Endothelial cell of umbilical vein (primary cell): Measurements from ENCODE around the gene COMMD10. TPM values are rescaled to one million over a fixed set of nuclear protein-coding genes. Genes with fewer than 3 reads are reported as not detected.

Experiments used
- BruUV-seq: library from RNA; stranded (reverse); fragments of 400-500 nt; replicated peaks from 2 replicates; lab custom pipeline; 2021; lab: Mats Ljungman, UMichigan
- CTCF ChIA-PET: fragments of 300-600, 350-600 bp; sonication (Branson Sonifier 250); formaldehyde crosslinking; loops from one replicate; lab custom pipeline; 2021; ENCODE audit warnings: antibody characterized with exemption, inconsistent platforms; lab: Charles Lee
- POLR2A ChIA-PET: fragments of 300-600, 350-600 bp; sonication (Branson Sonifier 250); formaldehyde crosslinking; loops from one replicate; lab custom pipeline; 2021; ENCODE audit warnings: antibody characterized with exemption, inconsistent platforms; lab: Charles Lee
- DNase-seq: peaks from one replicate; pipeline ENCODE4 v3.0.0-alpha.2; 2011; ENCODE audit warnings: low read depth, low spot score
- FAIRE-seq: peaks from 2 replicates; lab custom pipeline; 2011; peaks lifted over from hg19 to GRCh38; lab: Jason Lieb, UNC
- H2AFZ ChIP-seq: 2 replicates; pipeline ENCODE4 v1.6.0; 2012; ENCODE audit warnings: low read depth, low read length, control low read depth, inconsistent platforms
- H3K27ac ChIP-seq: 2 replicates; pipeline ENCODE4 v1.5.1; 2011; ENCODE audit warnings: low read depth, mild to moderate bottlenecking, control low read depth, low read length, moderate library complexity; ENCODE audit not compliant: insufficient read depth
- H3K27me3 ChIP-seq, 2 experiments: 2 replicates each; pipeline versions ENCODE4 v1.6.0 to v1.6.1; 2011; ENCODE audit warnings: low read length in 2 of 2, mixed read lengths in 1 of 2; ENCODE audit not compliant: control insufficient read depth in 2 of 2, insufficient read depth in 2 of 2
- H3K36me3 ChIP-seq, 2 experiments: 2 replicates in 1 of 2; 3 replicates in 1 of 2; pipeline ENCODE4 v1.5.1; 2011; ENCODE audit warnings: low read length in 2 of 2, mild to moderate bottlenecking in 1 of 2, moderate library complexity in 1 of 2; ENCODE audit not compliant: control insufficient read depth in 2 of 2, insufficient read depth in 2 of 2; ENCODE audit errors: extremely low read depth in 1 of 2
- H3K4me1 ChIP-seq: 3 replicates; pipeline ENCODE4 v1.5.1; 2011; ENCODE audit warnings: mild to moderate bottlenecking, low read length; ENCODE audit not compliant: control insufficient read depth, insufficient read depth; ENCODE audit errors: extremely low read depth
- H3K4me2 ChIP-seq: 2 replicates; pipeline ENCODE4 v1.6.1; 2011; ENCODE audit warnings: low read length, control low read depth, mixed read lengths; ENCODE audit not compliant: insufficient read depth
- H3K4me3 ChIP-seq, 3 experiments: fragments of 200-600 bp in 1 of 3; sonication (generic), shearing (Covaris generic) in 1 of 3; replicated peaks in 1 of 3; 2 replicates each; pipeline ENCODE4 v1.5.1; 2011 to 2016; ENCODE audit warnings: control low read depth in 3 of 3, low read length in 3 of 3, mild to moderate bottlenecking in 2 of 3, inconsistent platforms in 1 of 3, low read depth in 1 of 3, moderate library complexity in 1 of 3; ENCODE audit not compliant: insufficient read depth in 1 of 3
- H3K79me2 ChIP-seq: 2 replicates; pipeline ENCODE4 v1.6.0; 2012; ENCODE audit warnings: low read length, inconsistent platforms; ENCODE audit not compliant: control insufficient read depth, insufficient read depth
- H3K9ac ChIP-seq: replicated peaks from 2 replicates; pipeline ENCODE3; 2011; ENCODE audit warnings: low read length, control low read depth; ENCODE audit not compliant: insufficient read depth; ENCODE audit errors: extremely low read depth
- H3K9me1 ChIP-seq: replicated peaks from 3 replicates; pipeline ENCODE4 v1.6.0; 2011; ENCODE audit warnings: mild to moderate bottlenecking, low read length; ENCODE audit not compliant: control insufficient read depth, insufficient read depth; ENCODE audit errors: extremely low read depth
- H3K9me3 ChIP-seq: replicated peaks from 2 replicates; pipeline ENCODE4 v1.5.1; 2012; ENCODE audit warnings: low read length, inconsistent platforms; ENCODE audit not compliant: control insufficient read depth, insufficient read depth
- H4K20me1 ChIP-seq: replicated peaks from 2 replicates; pipeline ENCODE3; 2011; ENCODE audit warnings: mild to moderate bottlenecking, low read length; ENCODE audit not compliant: control insufficient read depth, insufficient read depth; ENCODE audit errors: extremely low read depth
- EZH2 ChIP-seq: IDR thresholded peaks from 2 replicates; pipeline ENCODE4 v1.6.1; 2012; ENCODE audit warnings: borderline replicate concordance, low read depth, mild to moderate bottlenecking, moderate library complexity, low read length, inconsistent platforms; ENCODE audit not compliant: severe bottlenecking
- FOS ChIP-seq: IDR thresholded peaks from 2 replicates; pipeline ENCODE4 v1.6.1; 2011; ENCODE audit warnings: mild to moderate bottlenecking, low read length, moderate library complexity, borderline replicate concordance; ENCODE audit not compliant: insufficient read depth
- GATA2 ChIP-seq: IDR thresholded peaks from 2 replicates; pipeline ENCODE4 v1.7.0; 2011; ENCODE audit warnings: low read depth, mild to moderate bottlenecking, moderate library complexity, mixed read lengths, low read length; ENCODE audit not compliant: insufficient read length, insufficient read depth
- JUN ChIP-seq: IDR thresholded peaks from 2 replicates; pipeline ENCODE4 v1.6.1; 2011; ENCODE audit warnings: borderline replicate concordance, low read depth; ENCODE audit not compliant: insufficient read length, insufficient read depth
- POLR2A ChIP-seq: IDR thresholded peaks from 2 replicates; pipeline ENCODE4 v1.6.1; 2012; ENCODE audit warnings: low read depth, mild to moderate bottlenecking, control low read depth, low read length
- dilution Hi-C: fragments of 300-500 bp; cut with MboI; formaldehyde crosslinking; loops from one replicate; pipeline ENCODE4 v1.15.0; 2019; ENCODE audit warnings: low sequenced_read_pairs; ENCODE audit not compliant: extremely low pct_ligation_motif_present
- intact Hi-C: fragments of 100-400 bp; cut with micrococcal nuclease; formaldehyde crosslinking; loops from one replicate; pipeline ENCODE4 v1.10.0; 2022
- polyA plus RNA-seq, 4 experiments: library from polyadenylated mRNA; depleted of rRNA in 3 of 4; stranded (reverse) in 3 of 4; unstranded in 1 of 4; fragments of >200 nt; gene quantifications; 2 replicates each; pipeline versions ENCODE4 v1.2.1 to v1.2.3, GENCODE V29; 2011 to 2012; ENCODE audit warnings: missing spikeins in 1 of 4
- total RNA-seq: library from RNA; stranded (reverse); gene quantifications from 2 replicates; pipeline ENCODE4 v1.2.3, GENCODE V29; 2021
- TF ChIP-seq, protein P1 (sequence below): IDR thresholded peaks from 2 replicates; pipeline ENCODE4 v1.6.1; 2011; ENCODE audit not compliant: insufficient read depth, insufficient read length
- TF ChIP-seq, protein P2 (sequence below), 2 donors: IDR thresholded peaks; 1 replicate in 1 of 2; 2 replicates in 1 of 2; pipeline ENCODE4 v1.5.1; 2011; ENCODE audit warnings: low read length in 2 of 2, mild to moderate bottlenecking in 2 of 2, moderate library complexity in 2 of 2, control low read depth in 1 of 2, inconsistent platforms in 1 of 2, low read depth in 1 of 2; ENCODE audit not compliant: insufficient read depth in 1 of 2; ENCODE audit errors: extremely low read depth in 1 of 2

COMMD10 gene
- total and polyA plus RNA-seq, 2 donors (not counting 3 experiments of a cell fraction or from before 2014, with no cell fraction given), result 12.5 to 27.0 TPM

DNA sequence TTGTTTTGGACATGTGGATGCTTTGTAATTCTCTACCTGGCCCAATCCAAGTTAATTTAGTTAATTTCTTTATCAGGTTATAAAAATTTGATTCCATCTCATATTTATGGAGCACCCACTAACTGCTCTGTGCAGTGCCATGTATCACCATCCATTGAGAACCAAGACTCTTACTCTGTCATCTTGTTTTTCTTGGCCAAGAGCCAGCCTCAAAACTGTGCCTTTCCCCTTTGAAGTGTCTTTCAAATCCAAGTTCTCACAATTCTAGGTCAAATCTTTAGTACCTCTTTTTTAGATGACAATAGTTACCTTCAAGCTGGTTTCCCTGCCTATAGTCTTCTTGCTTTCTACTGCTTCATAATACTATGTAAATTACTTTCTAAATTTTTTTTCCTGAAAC, 3.2 kb downstream of the COMMD10 start:
- POLR2A ChIA-PET, result no interaction called here
- TF ChIP-seq EZH2, result no peak
- no peak for TF ChIP-seq JUN
- TF ChIP-seq POLR2A, result no peak
- TF ChIP-seq, protein P1, sequence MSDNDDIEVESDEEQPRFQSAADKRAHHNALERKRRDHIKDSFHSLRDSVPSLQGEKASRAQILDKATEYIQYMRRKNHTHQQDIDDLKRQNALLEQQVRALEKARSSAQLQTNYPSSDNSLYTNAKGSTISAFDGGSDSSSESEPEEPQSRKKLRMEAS, result no peak
- no peak for TF ChIP-seq FOS
- TF ChIP-seq, protein P2, sequence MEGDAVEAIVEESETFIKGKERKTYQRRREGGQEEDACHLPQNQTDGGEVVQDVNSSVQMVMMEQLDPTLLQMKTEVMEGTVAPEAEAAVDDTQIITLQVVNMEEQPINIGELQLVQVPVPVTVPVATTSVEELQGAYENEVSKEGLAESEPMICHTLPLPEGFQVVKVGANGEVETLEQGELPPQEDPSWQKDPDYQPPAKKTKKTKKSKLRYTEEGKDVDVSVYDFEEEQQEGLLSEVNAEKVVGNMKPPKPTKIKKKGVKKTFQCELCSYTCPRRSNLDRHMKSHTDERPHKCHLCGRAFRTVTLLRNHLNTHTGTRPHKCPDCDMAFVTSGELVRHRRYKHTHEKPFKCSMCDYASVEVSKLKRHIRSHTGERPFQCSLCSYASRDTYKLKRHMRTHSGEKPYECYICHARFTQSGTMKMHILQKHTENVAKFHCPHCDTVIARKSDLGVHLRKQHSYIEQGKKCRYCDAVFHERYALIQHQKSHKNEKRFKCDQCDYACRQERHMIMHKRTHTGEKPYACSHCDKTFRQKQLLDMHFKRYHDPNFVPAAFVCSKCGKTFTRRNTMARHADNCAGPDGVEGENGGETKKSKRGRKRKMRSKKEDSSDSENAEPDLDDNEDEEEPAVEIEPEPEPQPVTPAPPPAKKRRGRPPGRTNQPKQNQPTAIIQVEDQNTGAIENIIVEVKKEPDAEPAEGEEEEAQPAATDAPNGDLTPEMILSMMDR (IDR thresholded peaks at IDR 0.05; ENCODE audit: extremely low read depth in 1 of 2, insufficient read depth in 1 of 2, low read depth in 1 of 2, low read length in 2 of 2), result no peak
- no peak for TF ChIP-seq GATA2

More for the DNA sequence above, 3.2 kb downstream of the COMMD10 start:
- BruUV-seq, result no TSS peak
- DNase-seq (no peak), FAIRE-seq (no peak)
- Histone ChIP-seq H3K4me2 (no peak overlapping the region), H3K9me1 (no peaks in the 10 kb centered on the region), H4K20me1 (no peaks in the 10 kb centered on the region), H3K9me3 (no peaks in the 10 kb centered on the region), H3K4me3 (no peak overlapping the region), H3K27me3 (no peaks in the 10 kb centered on the region), H3K9ac (no peak overlapping the region), H3K4me1 (peaks cover 11% of the 10 kb centered on the region), H3K79me2 (peaks cover 27% of the 10 kb centered on the region), H3K27ac (no peak overlapping the region), H3K36me3 (peaks cover under 1 to 9% of the 10 kb centered on the region in 2 experiments), H2AFZ (no peak overlapping the region)
- CTCF ChIA-PET, result no interaction called here
- intact Hi-C loops, result no loop called here
- dilution Hi-C loops, result no loop called here
